Colonic mucosa (tissue), 4 donors: ENCODE data around the gene GORAB. TPM values are rescaled to one million over a fixed set of nuclear protein-coding genes. Genes with fewer than 3 reads are reported as not detected.

Experiments
- DNase-seq: peaks from one replicate; pipeline ENCODE4 v3.0.0-alpha.2; 2020
- H3K27ac ChIP-seq: fragments of 200-600 bp; one replicate; pipeline ENCODE4 v1.8.0; 2021
- H3K27me3 ChIP-seq: fragments of 200-600 bp; one replicate; pipeline ENCODE4 v1.8.0; 2021
- H3K36me3 ChIP-seq: fragments of 200-600 bp; one replicate; pipeline ENCODE4 v1.8.0; 2021
- H3K4me1 ChIP-seq: fragments of 200-600 bp; one replicate; pipeline ENCODE4 v1.8.0; 2021; ENCODE audit warnings: mild to moderate bottlenecking
- H3K4me3 ChIP-seq: fragments of 200-600 bp; one replicate; pipeline ENCODE4 v1.8.0; 2021
- H3K9ac ChIP-seq, 2 donors: one replicate each; pipeline ENCODE4 v1.7.0; 2013; ENCODE audit warnings: control low read depth in 2 of 2, low read depth in 2 of 2, low read length in 2 of 2
- H3K9me3 ChIP-seq: fragments of 200-600 bp; one replicate; pipeline ENCODE4 v1.8.0; 2021
- intact Hi-C: fragments of 100-400 bp; cut with DNase I; formaldehyde crosslinking; loops from one replicate; pipeline ENCODE4 v1.14.1; 2022
- total RNA-seq, 2 donors: library from RNA; stranded (reverse); fragmentation: NEBNext Ultra II Directional in 1 of 2; extraction: Animal tissue kit (Norgen Biotek cat#: 25700) in 1 of 2; gene quantifications; one replicate each; pipeline ENCODE4 v1.2.1, GENCODE V29; 2021
- TF ChIP-seq, protein P1 (sequence below): fragments of 200-600 bp; IDR thresholded peaks from one replicate; pipeline ENCODE4 v1.8.0; 2022; ENCODE audit warnings: antibody characterized with exemption, mild to moderate bottlenecking
- donor health status: healthy.
- donor health status: DM: no; HTN: no; CAD: no.
- donor health status: DM: no; HTN: no; CAD: no.

GORAB gene
- total RNA-seq, 2 donors from 2014 or later = 14.8 to 21.8 TPM

DNA sequence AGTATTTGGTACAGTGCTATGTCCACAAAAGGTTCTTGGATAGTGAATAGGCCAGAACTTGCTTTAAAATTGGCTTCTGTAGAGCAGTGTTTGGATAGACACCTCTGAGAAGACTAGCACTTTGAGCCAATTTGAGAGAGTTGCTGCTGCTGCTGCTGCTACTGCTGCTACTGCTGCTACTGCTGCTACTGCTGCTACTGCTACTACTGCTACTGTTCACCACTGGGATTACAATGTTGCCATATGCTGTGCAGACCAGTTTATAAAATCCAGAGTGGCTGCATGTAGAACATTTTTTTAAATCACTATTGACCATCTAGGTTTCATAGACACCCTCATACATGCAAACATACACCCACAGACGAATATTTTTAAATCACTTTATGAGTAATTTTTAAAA is 15.3 kb downstream of the GORAB start:
- no peak overlapping the region for H3K4me3 ChIP-seq
- intact Hi-C loops = no loop called here
- no peak overlapping the region for H3K9ac ChIP-seq
- no peaks in the 10 kb centered on the region for H3K4me1 ChIP-seq
- H3K27me3 ChIP-seq = no peaks in the 10 kb centered on the region
- no peaks in the 10 kb centered on the region for H3K9me3 ChIP-seq
- TF ChIP-seq, protein P1, sequence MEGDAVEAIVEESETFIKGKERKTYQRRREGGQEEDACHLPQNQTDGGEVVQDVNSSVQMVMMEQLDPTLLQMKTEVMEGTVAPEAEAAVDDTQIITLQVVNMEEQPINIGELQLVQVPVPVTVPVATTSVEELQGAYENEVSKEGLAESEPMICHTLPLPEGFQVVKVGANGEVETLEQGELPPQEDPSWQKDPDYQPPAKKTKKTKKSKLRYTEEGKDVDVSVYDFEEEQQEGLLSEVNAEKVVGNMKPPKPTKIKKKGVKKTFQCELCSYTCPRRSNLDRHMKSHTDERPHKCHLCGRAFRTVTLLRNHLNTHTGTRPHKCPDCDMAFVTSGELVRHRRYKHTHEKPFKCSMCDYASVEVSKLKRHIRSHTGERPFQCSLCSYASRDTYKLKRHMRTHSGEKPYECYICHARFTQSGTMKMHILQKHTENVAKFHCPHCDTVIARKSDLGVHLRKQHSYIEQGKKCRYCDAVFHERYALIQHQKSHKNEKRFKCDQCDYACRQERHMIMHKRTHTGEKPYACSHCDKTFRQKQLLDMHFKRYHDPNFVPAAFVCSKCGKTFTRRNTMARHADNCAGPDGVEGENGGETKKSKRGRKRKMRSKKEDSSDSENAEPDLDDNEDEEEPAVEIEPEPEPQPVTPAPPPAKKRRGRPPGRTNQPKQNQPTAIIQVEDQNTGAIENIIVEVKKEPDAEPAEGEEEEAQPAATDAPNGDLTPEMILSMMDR = no peak
- H3K36me3 ChIP-seq = no peaks in the 10 kb centered on the region
- no peak overlapping the region for H3K27ac ChIP-seq
- DNase-seq = no peak

DNA sequence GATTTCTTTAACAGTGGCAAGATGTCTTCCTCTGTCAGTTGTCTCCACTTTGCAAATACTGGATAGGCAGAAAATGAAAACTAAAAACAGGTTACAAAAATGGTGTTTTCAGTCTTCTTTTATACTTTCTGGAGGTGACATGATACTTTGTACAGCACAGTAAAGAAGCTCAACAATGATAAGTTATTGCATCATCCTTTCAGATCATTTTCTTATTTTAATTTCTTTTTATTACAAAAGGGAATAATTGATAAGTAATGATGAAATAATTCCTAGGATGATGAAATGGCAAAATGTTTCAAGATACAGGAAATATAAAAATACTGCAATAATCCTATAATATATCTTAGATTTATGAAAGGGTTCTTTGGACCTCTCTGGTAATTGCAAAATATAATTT is 16.5 kb downstream of the GORAB start:
- TF ChIP-seq, protein P1 = no peak
- DNase-seq = no peak
- H3K4me3 ChIP-seq = no peak overlapping the region
- no peak overlapping the region for H3K9ac ChIP-seq
- no peaks in the 10 kb centered on the region for H3K27me3 ChIP-seq
- no peaks in the 10 kb centered on the region for H3K4me1 ChIP-seq
- H3K9me3 ChIP-seq = no peaks in the 10 kb centered on the region
- no peak overlapping the region for H3K27ac ChIP-seq
- intact Hi-C loops = no loop called here
- no peaks in the 10 kb centered on the region for H3K36me3 ChIP-seq

DNA sequence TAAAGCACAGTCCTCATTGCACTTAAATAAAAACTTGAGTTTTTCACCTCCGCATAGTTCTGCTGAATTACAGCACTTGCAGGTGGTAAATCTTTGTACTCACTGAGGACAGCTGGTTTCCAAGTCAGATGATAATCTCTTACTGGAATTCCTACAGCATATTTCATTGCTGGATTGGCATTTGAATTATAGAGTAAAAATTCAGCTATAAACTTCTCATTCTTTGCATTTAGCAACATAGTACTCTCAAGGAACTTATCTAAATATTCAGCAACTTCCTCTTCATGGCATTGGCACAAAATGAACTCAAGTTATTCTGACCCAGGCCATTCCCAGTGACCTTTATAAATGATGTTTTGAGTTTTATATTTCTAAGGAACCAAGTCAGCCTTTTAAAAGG is 23.4 kb downstream of the GORAB start:
- Histone ChIP-seq H3K36me3 (no peaks in the 10 kb centered on the region), H3K27me3 (no peaks in the 10 kb centered on the region), H3K9me3 (no peaks in the 10 kb centered on the region), H3K4me1 (no peaks in the 10 kb centered on the region), H3K4me3 (no peak overlapping the region), H3K27ac (no peak overlapping the region), H3K9ac (no peak overlapping the region)
- TF ChIP-seq, protein P1 = no peak
- DNase-seq = no peak
- intact Hi-C loops = no loop called here

DNA sequence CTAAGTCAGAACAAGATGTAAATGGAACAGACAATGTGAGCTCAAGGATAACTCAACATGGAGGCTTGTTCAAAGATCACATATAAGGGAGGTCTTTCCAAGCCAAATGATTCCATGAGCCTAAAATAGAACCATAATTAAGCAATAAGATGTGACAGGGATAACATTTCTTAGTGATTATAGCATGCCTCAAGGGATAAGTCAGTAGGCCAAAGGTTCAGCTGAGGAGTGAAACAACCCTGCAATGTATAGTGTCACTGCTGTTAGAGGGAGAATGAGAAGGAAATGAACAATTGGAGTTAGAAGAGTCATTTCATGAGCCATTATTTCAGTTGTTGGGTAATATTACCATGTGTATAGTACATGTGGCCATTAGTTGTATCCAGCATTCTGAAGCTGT is 25.0 kb downstream of the GORAB start:
- DNase-seq = no peak
- no peaks in the 10 kb centered on the region for H3K4me1 ChIP-seq
- H3K27me3 ChIP-seq = no peaks in the 10 kb centered on the region
- no peak overlapping the region for H3K27ac ChIP-seq
- H3K9me3 ChIP-seq = no peaks in the 10 kb centered on the region
- H3K4me3 ChIP-seq = no peak overlapping the region
- intact Hi-C loops = no loop called here
- TF ChIP-seq, protein P1 = no peak
- H3K36me3 ChIP-seq = no peaks in the 10 kb centered on the region
- H3K9ac ChIP-seq = no peak overlapping the region

DNA sequence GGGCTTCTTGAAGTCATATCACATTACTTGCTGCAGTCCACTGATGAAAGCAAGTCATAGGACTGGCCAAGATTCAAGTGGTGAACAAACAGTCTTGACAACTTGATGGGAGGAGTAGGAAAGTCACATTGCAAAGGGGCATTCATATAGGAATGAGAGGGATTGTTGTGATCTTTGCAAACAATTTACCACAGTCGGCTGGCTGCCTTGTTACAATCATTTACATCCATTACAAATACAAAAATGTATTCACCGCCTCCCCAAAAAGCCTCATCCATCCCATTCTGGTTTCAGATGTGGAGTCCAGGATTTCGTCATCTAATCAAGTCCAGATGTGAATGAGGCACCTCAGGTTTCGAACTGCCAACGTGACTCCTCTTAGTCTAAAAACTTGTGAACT is 26.8 kb downstream of the GORAB start:
- Histone ChIP-seq H3K4me1 (no peaks in the 10 kb centered on the region), H3K9ac (no peak overlapping the region), H3K4me3 (no peak overlapping the region), H3K36me3 (no peaks in the 10 kb centered on the region), H3K27me3 (no peaks in the 10 kb centered on the region), H3K9me3 (no peaks in the 10 kb centered on the region), H3K27ac (no peak overlapping the region)
- TF ChIP-seq, protein P1 = no peak
- DNase-seq = no peak
- intact Hi-C loops = no loop called here

DNA sequence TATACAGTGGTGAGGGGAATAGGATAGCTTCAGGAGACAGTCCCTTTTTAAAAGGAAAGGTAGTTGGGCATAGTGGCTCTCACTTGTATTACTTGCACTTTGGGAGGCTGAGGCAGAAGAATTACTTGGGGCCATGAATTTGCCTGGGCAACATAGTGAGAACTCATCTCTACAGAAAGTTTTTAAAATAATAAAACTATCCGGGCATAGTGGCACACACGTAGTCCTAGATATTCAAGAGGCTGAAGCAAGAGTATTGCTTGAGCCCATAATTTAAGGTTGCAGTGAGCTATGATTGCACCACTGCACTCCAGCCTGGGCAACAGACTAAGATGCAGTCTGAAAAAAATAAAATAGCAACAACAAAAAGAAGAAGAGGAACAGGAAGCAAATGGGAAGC is 27.2 kb downstream of the GORAB start:
- no peaks in the 10 kb centered on the region for H3K9me3 ChIP-seq

More for the DNA sequence above, 27.2 kb downstream of the GORAB start:
- Histone ChIP-seq H3K4me3 (no peak overlapping the region), H3K36me3 (no peaks in the 10 kb centered on the region), H3K27ac (no peak overlapping the region), H3K4me1 (no peaks in the 10 kb centered on the region), H3K9ac (no peak overlapping the region), H3K27me3 (no peaks in the 10 kb centered on the region)
- intact Hi-C loops = no loop called here
- TF ChIP-seq, protein P1 = no peak
- DNase-seq = no peak
